ENCODE data around the gene ZNF343. TPM values are rescaled to one million over a fixed set of nuclear protein-coding genes. Genes with fewer than 3 reads are reported as not detected.

ZNF343 gene
- total RNA-seq (12.1 TPM), polyA plus RNA-seq (ENCODE audit: insufficient read depth, low read depth, low replicate concordance) (7.9 TPM)
- long read RNA-seq, donor 1, partial matches to known transcripts: 0 of 1 reads
- long read RNA-seq, donor 1, other reads (novel, unspliced or antisense): 0 of 1 reads
- long read RNA-seq, donor 2, partial matches to known transcripts: 0 of 1 reads
- long read RNA-seq, donor 2, other reads (novel, unspliced or antisense): 0 of 1 reads
- long read RNA-seq, donor 3: 0 reads
- long read RNA-seq, donor 4: 0 reads
- long read RNA-seq, donor 5: 0 reads
- long read RNA-seq, donor 6, partial matches to known transcripts: 0 of 1 reads
- long read RNA-seq, donor 6, other reads (novel, unspliced or antisense): 0 of 1 reads
- long read RNA-seq, donor 7, transcript ZNF343-201 (6 exons, 3,632 nt): major isoform, 7 of 13 reads
- long read RNA-seq, donor 7, partial matches to known transcripts: 1 of 13 reads
- long read RNA-seq, donor 7, other reads (novel, unspliced or antisense): 4 of 13 reads
- long read RNA-seq, donor 8, partial matches to known transcripts: 0 of 1 reads
- long read RNA-seq, donor 8, other reads (novel, unspliced or antisense): 0 of 1 reads
- long read RNA-seq, donor 9: 0 reads
- long read RNA-seq, donor 10, partial matches to known transcripts: 0 of 1 reads
- long read RNA-seq, donor 10, other reads (novel, unspliced or antisense): 0 of 1 reads

GRCh38 chr20:2508631-2509467 lies at the start of gene ZNF343:
TSS of gene ZNF343 (minus strand) at chr20:2508915. CDS start at chr20:2493895, 15,020 bp downstream.
- Histone ChIP-seq H3K27me3 (ENCODE audit: control insufficient read depth, insufficient read depth, low read length) (no peaks in the 10 kb centered on the region), H3K36me3 (ENCODE audit: control insufficient read depth in 2 of 3, insufficient read depth in 3 of 3, low read length in 3 of 3) (no peaks in the 10 kb centered on the region), H3K4me3 (ENCODE audit: low read length in 3 of 3) (peak within 1 kb of the TSS; percentile 80 to 98 (median 91)), H3K4me1 (ENCODE audit: control insufficient read depth in 2 of 3, insufficient read depth in 2 of 3, low read depth in 1 of 3, low read length in 3 of 3) (peaks cover 0 to 7% (median 0%) of the 10 kb centered on the region in 3 donors), H3K27ac (ENCODE audit: low read depth in 2 of 2, low read length in 2 of 2) (peak within 1 kb of the TSS; percentile 78 to 85), H3K9ac (ENCODE audit: low read length in 3 of 3) (peak within 1 kb of the TSS; percentile 55 to 97 (median 93)), H3K9me3 (ENCODE audit: control insufficient read depth in 2 of 3, insufficient read depth in 1 of 3, low read length in 3 of 3) (no peaks in the 10 kb centered on the region)
- no peak for TF ChIP-seq CTCF (IDR thresholded peaks at IDR 0.05; ENCODE audit: borderline replicate concordance, extremely low read depth, insufficient read depth)
- DNase-seq (peak; percentile 88 to 96 (median 89)), FAIRE-seq (no peak)
- intact Hi-C loops (cut with DNase I): no loop called here

- Histone ChIP-seq H3K36me3 (ENCODE audit: control insufficient read depth in 2 of 3, insufficient read depth in 3 of 3, low read length in 3 of 3) (no peaks in the 10 kb centered on the region), H3K4me3 (ENCODE audit: low read length in 3 of 3) (no peak overlapping the region), H3K9me3 (ENCODE audit: control insufficient read depth in 2 of 3, insufficient read depth in 1 of 3, low read length in 3 of 3) (no peaks in the 10 kb centered on the region), H3K9ac (ENCODE audit: low read length in 3 of 3) (no peak overlapping the region), H3K27ac (ENCODE audit: low read depth in 2 of 2, low read length in 2 of 2) (no peak overlapping the region), H3K27me3 (ENCODE audit: control insufficient read depth, insufficient read depth, low read length) (peaks cover 8% of the 10 kb centered on the region), H3K4me1 (ENCODE audit: control insufficient read depth in 2 of 3, insufficient read depth in 2 of 3, low read depth in 1 of 3, low read length in 3 of 3) (peaks cover 0 to 3% (median 0%) of the 10 kb centered on the region in 3 donors)
- DNase-seq (no peak), FAIRE-seq (no peak)
- TF ChIP-seq CTCF (IDR thresholded peaks at IDR 0.05; ENCODE audit: borderline replicate concordance, extremely low read depth, insufficient read depth): no peak
- intact Hi-C loops (cut with DNase I): no loop called here
Observed at GRCh38 chr20:2557873-2558580, 49.3 kb upstream of the ZNF343 start.

- FAIRE-seq: no peak
- Histone ChIP-seq H3K4me1 (ENCODE audit: control insufficient read depth in 2 of 3, insufficient read depth in 2 of 3, low read depth in 1 of 3, low read length in 3 of 3) (no peaks in the 10 kb centered on the region), H3K9me3 (ENCODE audit: control insufficient read depth in 2 of 3, insufficient read depth in 1 of 3, low read length in 3 of 3) (no peaks in the 10 kb centered on the region), H3K27me3 (ENCODE audit: control insufficient read depth, insufficient read depth, low read length) (no peaks in the 10 kb centered on the region), H3K4me3 (ENCODE audit: low read length in 3 of 3) (no peak overlapping the region), H3K27ac (ENCODE audit: low read depth in 2 of 2, low read length in 2 of 2) (no peak overlapping the region), H3K9ac (ENCODE audit: low read length in 3 of 3) (no peak overlapping the region), H3K36me3 (ENCODE audit: control insufficient read depth in 2 of 3, insufficient read depth in 3 of 3, low read length in 3 of 3) (no peaks in the 10 kb centered on the region)
- intact Hi-C loops (cut with DNase I): no loop called here
- DNase-seq: no peak
- TF ChIP-seq CTCF (IDR thresholded peaks at IDR 0.05; ENCODE audit: borderline replicate concordance, extremely low read depth, insufficient read depth): no peak
Observed at GRCh38 chr20:2545594-2545993, 36.9 kb upstream of the ZNF343 start.
